Measurements from ENCODE around the gene SYNE1. TPM values are rescaled to one million over a fixed set of nuclear protein-coding genes. Genes with fewer than 3 reads are reported as not detected.
"Not testable (repeated sequence)": the region's sequence is repeated elsewhere in the genome, so short reads cannot be mapped to it uniquely, and the experiment has no call there.

The SYNE1 gene
- polyA plus RNA-seq, 10 donors, result 76.7 to 131 (median 86.4) TPM

- peak in 1 of 3 donors; percentile 59 for DNase-seq
These were observed 526.0 kb downstream of the SYNE1 start for GRCh38 chr6:152110886-152111820.

- DNase-seq, result no peak
These were observed 529.2 kb downstream of the SYNE1 start for GRCh38 chr6:152107973-152108372.

- peak in 2 of 3 donors; percentile 51 to 72 for DNase-seq
These were observed 537.0 kb downstream of the SYNE1 start for GRCh38 chr6:152100183-152100618.

- no peak for DNase-seq
These were observed 537.5 kb downstream of the SYNE1 start for GRCh38 chr6:152099446-152100182.

GRCh38 chr6:152098683-152099082, 538.5 kb downstream of the SYNE1 start:
- no peak for DNase-seq

GRCh38 chr6:152096863-152097496, 540.2 kb downstream of the SYNE1 start:
- peak in 2 of 3 donors; percentile 27 to 74 for DNase-seq

GRCh38 chr6:152094992-152095592, 542.1 kb downstream of the SYNE1 start:
- DNase-seq, result peak in 2 of 3 donors; percentile 59 to 95

GRCh38 chr6:152094276-152094675, 542.9 kb downstream of the SYNE1 start:
- no peak for DNase-seq

- DNase-seq, result no peak
These were observed 543.5 kb downstream of the SYNE1 start for GRCh38 chr6:152093711-152094110.

- DNase-seq, result no peak
These were observed 545.3 kb downstream of the SYNE1 start for GRCh38 chr6:152091851-152092341.

- DNase-seq, result no peak
These were observed 546.0 kb downstream of the SYNE1 start for GRCh38 chr6:152091201-152091600.

GRCh38 chr6:152089992-152090391, 547.2 kb downstream of the SYNE1 start:
- no peak for DNase-seq

- DNase-seq, result no peak
These were observed 549.5 kb downstream of the SYNE1 start for GRCh38 chr6:152087701-152088100.

GRCh38 chr6:152087096-152087495, 550.1 kb downstream of the SYNE1 start:
- DNase-seq, result no peak

GRCh38 chr6:152086223-152086873, 550.8 kb downstream of the SYNE1 start:
- no peak for DNase-seq

- DNase-seq, result no peak
These were observed 551.7 kb downstream of the SYNE1 start for GRCh38 chr6:152085451-152085921.

GRCh38 chr6:152078804-152079203, 558.4 kb downstream of the SYNE1 start:
- DNase-seq, result no peak

- no peak for DNase-seq
These were observed 559.2 kb downstream of the SYNE1 start for GRCh38 chr6:152078001-152078400.

GRCh38 chr6:152076242-152076641, 560.9 kb downstream of the SYNE1 start:
- DNase-seq, result not testable (repeated sequence)

GRCh38 chr6:152071843-152072242, 565.3 kb downstream of the SYNE1 start:
- DNase-seq, result no peak
